GM18867 (cell line): ENCODE data around the gene HYAL2.
"Not testable (repeated sequence)": the region's sequence is repeated elsewhere in the genome, so short reads cannot be mapped to it uniquely, and the experiment has no call there.

ENCODE experiments used
- ATAC-seq: cut with Tn5 transposase; IDR thresholded peaks from one replicate; pipeline ENCODE4 v1.9.1; 2021; ENCODE audit warnings: mild to moderate bottlenecking, moderate library complexity; ENCODE audit not compliant: unreplicated experiment

The HYAL2 gene

DNA sequence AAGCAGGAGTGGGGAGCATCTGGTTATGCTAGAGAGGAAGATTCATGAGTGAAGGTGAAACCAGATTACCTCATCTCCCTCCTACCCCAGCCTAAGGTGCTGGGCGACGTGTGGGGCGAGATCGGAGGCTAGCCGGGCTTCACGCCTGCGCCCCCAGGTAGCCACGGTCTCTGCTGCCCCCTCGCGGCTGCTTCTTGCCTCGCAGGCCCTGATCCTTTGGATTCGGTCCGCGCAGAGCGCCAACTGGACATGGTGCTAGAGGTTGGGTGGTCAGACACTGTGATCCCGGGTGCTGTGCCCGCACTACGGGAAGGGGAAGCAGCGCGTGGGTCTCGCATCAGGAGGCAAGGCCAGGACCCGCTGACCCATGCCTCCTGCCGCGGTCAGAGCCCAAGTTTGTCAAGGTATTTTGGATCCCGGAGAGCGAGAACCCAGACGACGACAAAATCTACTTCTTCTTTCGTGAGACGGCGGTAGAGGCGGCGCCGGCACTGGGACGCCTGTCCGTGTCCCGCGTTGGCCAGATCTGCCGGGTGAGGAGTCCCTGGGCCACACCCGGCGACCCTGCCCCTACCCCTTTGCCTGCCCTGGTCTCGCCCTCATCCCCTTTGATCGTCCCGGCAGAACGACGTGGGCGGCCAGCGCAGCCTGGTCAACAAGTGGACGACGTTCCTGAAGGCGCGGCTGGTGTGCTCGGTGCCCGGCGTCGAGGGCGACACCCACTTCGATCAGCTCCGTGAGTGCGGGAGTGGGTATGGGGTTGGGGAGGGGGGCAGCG lies 49.4 kb downstream of the HYAL2 start:
- no peak for ATAC-seq

DNA sequence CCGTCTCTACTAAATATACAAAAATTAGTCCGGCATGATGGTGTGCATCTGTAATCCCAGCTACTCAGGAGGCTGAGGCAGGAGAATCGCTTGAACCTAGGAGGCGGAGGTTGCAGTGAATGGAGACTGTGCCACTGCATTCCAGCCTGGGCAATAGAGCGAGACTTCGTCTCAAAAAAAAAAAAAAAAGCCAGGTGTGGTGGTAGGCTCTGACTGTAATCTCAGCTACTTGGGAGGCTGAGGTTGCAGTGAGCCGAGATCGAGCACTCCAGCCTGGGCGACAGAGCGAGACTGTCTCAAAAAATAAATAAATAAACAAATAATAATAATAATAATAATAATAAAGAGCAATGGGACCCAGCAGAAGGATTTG lies 50.0 kb downstream of the HYAL2 start:
- ATAC-seq: not testable (repeated sequence)

DNA sequence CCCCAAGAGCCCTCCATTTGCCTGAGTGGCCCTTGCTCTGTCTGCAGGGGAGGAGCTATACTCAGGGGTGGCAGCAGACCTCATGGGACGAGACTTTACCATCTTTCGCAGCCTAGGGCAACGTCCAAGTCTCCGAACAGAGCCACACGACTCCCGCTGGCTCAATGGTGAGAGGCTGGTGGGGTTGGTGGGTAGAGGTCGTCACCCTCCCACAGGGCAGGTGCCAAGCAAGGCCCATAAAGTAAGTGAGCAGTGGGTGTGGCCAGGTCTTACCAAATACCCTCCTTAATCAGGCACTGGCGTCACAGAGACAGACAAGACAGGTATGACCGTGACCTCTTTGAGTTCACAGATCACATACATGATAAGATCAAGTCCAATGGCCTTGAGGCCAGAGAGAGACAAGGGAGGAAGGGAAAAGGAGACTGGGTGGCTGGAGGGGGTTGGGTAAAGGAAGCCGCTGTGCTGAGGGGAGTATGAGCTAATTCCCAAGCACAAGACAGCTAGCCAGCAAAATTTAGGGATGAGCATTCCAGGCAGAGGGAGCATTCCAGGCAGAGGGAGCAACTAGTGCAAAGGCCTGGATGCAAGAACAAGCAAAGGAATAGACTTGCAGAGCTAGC lies 51.1 kb downstream of the HYAL2 start:
- no peak for ATAC-seq

DNA sequence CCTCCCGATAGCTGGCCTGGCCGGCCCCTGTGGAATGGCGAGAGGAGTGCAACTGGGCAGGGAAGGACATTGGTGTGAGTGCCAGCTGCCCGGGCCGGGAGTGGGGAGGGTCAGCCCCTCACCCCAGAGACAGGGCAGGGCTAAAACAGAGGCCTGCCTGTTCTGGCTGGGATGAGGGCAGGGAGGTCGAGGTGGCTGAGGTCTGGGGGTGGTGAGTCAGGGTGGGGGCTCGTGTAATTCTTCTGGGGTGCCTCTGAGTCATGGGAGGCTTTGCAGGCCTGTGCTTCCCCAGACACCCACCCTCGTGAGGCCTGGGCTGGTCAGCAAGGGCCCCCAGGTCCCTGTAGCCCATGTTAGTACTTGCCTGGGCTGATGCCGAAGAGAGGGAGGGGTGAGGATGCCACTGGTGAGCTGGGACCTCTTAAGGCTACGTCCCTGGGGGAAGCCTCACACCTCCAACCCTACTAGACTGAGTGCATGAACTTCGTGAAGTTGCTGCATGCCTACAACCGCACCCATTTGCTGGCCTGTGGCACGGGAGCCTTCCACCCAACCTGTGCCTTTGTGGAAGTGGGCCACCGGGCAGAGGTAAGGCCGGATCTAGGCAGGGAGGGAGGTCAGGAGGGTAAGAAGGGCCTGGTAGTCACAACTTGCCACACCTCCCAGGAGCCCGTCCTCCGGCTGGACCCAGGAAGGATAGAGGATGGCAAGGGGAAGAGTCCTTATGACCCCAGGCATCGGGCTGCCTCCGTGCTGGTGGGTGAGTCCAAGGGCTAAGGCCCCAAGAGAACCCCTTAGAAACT lies 51.9 kb downstream of the HYAL2 start:
- ATAC-seq: no peak

DNA sequence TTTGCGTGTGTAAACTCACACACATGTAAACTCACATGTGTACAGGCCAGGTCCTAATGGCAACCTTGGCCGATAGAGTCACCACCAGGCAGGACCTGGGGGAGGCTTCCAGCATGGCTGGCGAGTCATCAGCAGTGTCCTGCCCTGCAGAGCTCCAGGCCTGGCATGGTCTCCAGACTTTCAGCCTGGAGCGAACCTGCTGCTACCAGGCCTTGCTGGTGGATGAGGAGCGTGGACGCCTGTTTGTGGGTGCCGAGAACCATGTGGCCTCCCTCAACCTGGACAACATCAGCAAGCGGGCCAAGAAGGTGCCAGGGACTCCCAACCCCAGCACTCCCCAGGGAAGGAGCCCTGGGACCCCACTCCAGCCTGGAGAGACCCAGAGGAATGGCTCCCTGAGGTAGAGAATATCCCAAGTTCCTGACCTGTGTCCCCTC lies 52.5 kb downstream of the HYAL2 start:
- ATAC-seq: no peak

DNA sequence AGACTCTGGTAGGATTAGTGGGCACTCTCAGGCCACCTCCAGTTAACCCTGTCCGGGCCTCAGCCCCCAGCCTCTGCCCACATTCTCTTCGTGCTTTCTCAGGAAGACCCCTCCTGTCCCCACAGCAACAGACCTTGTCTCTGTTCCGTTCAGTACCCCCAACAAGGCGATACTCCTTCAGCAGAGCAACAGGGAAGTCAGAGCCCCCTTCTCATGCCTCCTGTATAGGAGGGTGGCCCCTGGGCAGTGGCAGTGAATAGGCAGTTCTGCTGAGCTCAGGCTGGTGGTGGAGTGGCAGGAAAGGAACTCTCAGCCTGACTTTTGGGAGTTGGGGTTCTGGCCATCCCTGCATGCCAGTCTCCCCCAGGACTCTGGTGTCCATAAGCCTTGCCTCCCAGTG lies 53.1 kb downstream of the HYAL2 start:
- no peak for ATAC-seq

DNA sequence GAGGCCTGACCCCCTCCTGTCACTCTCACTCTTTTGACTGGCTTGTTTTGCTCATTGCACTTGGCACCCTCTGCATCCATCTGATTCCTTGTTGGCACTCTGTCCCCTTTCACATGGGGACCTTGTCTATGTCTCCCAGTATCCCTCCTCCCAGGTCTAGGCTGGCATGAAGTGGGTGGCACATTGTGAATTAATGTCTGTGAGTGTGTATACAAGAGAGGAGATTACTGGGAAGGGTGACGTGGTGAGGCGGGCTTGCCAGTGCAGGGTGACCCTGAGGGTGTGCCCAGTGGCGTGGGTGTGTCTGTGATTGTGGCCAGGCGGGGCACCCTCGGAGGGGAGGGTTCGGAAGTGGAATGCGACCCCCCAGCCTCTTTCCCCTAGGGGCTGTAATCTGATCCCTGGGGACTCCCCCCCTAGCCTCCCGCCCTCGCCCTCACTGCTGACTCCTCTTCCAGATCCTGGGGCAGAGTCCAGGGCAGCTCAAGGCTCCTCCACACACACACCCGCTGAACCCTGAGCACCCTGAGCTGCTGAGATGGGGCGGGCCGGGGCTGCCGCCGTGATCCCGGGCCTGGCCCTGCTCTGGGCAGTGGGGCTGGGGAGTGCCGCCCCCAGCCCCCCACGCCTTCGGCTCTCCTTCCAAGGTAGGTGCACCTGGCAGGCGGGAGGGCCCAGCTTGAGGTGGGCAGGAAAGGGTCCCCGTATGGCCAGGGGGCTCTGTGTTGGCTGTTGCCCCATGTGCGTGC lies 53.7 kb downstream of the HYAL2 start, which contains the start of gene SEMA3B:
Gene SEMA3B, plus strand, starts transcription at position 445 of the 749 bp plus-strand sequence. Its CDS starts 94 bp downstream, at position 539.
- ATAC-seq: no peak

DNA sequence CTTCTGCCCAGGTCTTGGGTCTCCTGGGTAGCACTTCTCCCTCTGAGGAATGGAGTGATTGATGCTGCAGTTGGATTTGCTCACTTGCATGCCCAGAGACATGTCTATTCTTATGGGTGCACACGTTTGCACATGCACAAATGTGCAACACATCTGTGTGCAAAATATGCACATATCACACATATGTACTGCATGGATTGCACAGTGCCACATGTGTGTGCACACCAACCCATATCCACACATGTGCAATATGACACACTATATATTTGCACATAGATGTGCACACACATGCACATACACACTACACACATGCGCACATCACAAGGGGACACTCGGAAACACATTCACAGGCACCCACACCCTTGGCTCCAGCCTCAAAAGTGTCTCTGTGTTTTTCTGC lies 54.3 kb downstream of the HYAL2 start:
- ATAC-seq: no peak
